ENCODE measurements around the gene BMX. TPM values are rescaled to one million over a fixed set of nuclear protein-coding genes. Genes with fewer than 3 reads are reported as not detected.

The BMX gene
- total and polyA plus RNA-seq, 2 donors, result 0.57 to 1.3 TPM

GRCh38 chrX:15515931-15516330 lies 15.3 kb downstream of the BMX start:
- Histone ChIP-seq H3K4me3 (ENCODE audit: low read length in 2 of 2) (no peak overlapping the region), H3K4me1 (ENCODE audit: control insufficient read depth in 2 of 2, insufficient read depth in 2 of 2, low read length in 2 of 2) (no peaks in the 10 kb centered on the region), H3K9me3 (ENCODE audit: control insufficient read depth in 2 of 2, insufficient read depth in 1 of 2, low read length in 1 of 2) (no peaks in the 10 kb centered on the region), H3K27me3 (ENCODE audit: control insufficient read depth in 2 of 2, insufficient read depth in 1 of 2, low read length in 1 of 2) (no peaks in the 10 kb centered on the region), H3K36me3 (ENCODE audit: control insufficient read depth in 2 of 2, insufficient read depth in 2 of 2, low read length in 1 of 2) (no peaks in the 10 kb centered on the region), H3K27ac (ENCODE audit: low read depth in 1 of 2, low read length in 1 of 2) (no peak overlapping the region)
- WGBS, result 31% methylated on average over 6 of the region's 6 CpGs
- no peak for DNase-seq (ENCODE audit: low read depth in 6 of 9, low spot score in 9 of 9)

- DNase-seq (ENCODE audit: low read depth in 6 of 9, low spot score in 9 of 9), result no peak
- Histone ChIP-seq H3K4me1 (ENCODE audit: control insufficient read depth in 2 of 2, insufficient read depth in 2 of 2, low read length in 2 of 2) (no peaks in the 10 kb centered on the region), H3K4me3 (ENCODE audit: low read length in 2 of 2) (no peak overlapping the region), H3K36me3 (ENCODE audit: control insufficient read depth in 2 of 2, insufficient read depth in 2 of 2, low read length in 1 of 2) (no peaks in the 10 kb centered on the region), H3K27me3 (ENCODE audit: control insufficient read depth in 2 of 2, insufficient read depth in 1 of 2, low read length in 1 of 2) (no peaks in the 10 kb centered on the region), H3K27ac (ENCODE audit: low read depth in 1 of 2, low read length in 1 of 2) (no peak overlapping the region), H3K9me3 (ENCODE audit: control insufficient read depth in 2 of 2, insufficient read depth in 1 of 2, low read length in 1 of 2) (no peaks in the 10 kb centered on the region)
- 96% methylated on average over 3 of the region's 3 CpGs for WGBS
Observed at GRCh38 chrX:15522464-15522863, 21.9 kb downstream of the BMX start.

DNA sequence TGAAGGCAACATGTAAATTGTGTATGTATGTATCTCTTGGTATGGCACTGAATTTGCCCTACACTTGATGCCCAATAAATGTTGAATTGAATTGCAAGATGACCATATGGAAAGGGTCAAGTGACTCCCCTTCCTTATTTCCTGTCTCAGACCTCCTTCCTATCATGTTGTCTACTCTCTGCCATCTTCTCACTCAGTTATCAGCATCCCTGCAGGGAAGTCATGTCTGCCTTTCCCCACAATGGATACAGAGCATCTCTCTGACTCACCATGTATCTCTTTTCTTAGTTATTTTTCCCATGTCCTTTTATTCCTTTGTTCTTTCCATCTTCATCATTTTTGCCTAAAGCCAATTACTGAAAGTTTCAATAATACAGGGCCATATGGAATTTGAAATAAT lies 22.5 kb downstream of the BMX start:
- no peaks in the 10 kb centered on the region for H3K9me3 ChIP-seq (ENCODE audit: control insufficient read depth in 2 of 2, insufficient read depth in 1 of 2, low read length in 1 of 2)
- H3K27ac ChIP-seq (ENCODE audit: low read depth in 1 of 2, low read length in 1 of 2), result no peak overlapping the region
- no peaks in the 10 kb centered on the region for H3K4me1 ChIP-seq (ENCODE audit: control insufficient read depth in 2 of 2, insufficient read depth in 2 of 2, low read length in 2 of 2)
- H3K36me3 ChIP-seq (ENCODE audit: control insufficient read depth in 2 of 2, insufficient read depth in 2 of 2, low read length in 1 of 2), result no peaks in the 10 kb centered on the region
- H3K27me3 ChIP-seq (ENCODE audit: control insufficient read depth in 2 of 2, insufficient read depth in 1 of 2, low read length in 1 of 2), result no peaks in the 10 kb centered on the region
- DNase-seq (ENCODE audit: low read depth in 6 of 9, low spot score in 9 of 9), result no peak
- H3K4me3 ChIP-seq (ENCODE audit: low read length in 2 of 2), result no peak overlapping the region

- H3K36me3 ChIP-seq (ENCODE audit: control insufficient read depth in 2 of 2, insufficient read depth in 2 of 2, low read length in 1 of 2), result no peaks in the 10 kb centered on the region
- H3K4me3 ChIP-seq (ENCODE audit: low read length in 2 of 2), result no peak overlapping the region
- H3K27me3 ChIP-seq (ENCODE audit: control insufficient read depth in 2 of 2, insufficient read depth in 1 of 2, low read length in 1 of 2), result no peaks in the 10 kb centered on the region
- DNase-seq (ENCODE audit: low read depth in 6 of 9, low spot score in 9 of 9), result no peak
- no peaks in the 10 kb centered on the region for H3K9me3 ChIP-seq (ENCODE audit: control insufficient read depth in 2 of 2, insufficient read depth in 1 of 2, low read length in 1 of 2)
- H3K27ac ChIP-seq (ENCODE audit: low read depth in 1 of 2, low read length in 1 of 2), result no peak overlapping the region
- H3K4me1 ChIP-seq (ENCODE audit: control insufficient read depth in 2 of 2, insufficient read depth in 2 of 2, low read length in 2 of 2), result no peaks in the 10 kb centered on the region
Observed at GRCh38 chrX:15524417-15524816, 23.8 kb downstream of the BMX start.

DNA sequence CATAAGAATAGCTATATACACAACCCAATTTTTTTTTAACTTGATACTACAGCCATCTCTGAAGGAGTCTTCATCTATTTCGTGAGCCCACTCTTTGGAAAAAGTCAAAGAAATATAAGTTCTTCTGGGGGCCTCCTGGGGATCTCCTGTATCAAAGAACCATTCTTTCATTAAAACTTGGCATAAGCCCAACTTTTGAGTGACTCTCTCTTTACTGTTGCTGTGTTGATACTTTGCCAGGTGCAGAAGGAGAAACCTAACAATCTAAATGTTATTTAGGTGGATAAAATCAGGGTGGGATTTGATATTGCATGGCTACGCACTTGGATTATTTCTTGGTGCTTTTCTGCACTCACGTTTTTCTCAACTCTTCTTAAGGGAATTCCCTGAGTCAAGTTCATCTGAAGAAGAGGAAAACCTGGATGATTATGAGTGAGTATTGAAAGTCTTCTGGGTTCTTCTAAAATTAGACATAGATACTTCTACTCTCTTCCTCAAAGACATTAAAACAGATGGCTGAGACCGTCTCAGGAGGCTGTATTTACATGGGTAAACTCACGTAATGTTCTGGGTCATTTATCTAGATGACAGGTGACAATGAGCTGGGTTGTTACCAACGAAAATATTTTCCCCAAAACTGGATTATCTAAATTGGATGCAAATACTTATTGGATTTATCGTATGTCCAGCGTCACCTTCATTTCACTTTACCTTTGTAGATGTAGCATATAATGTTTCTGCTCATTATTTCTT lies 25.2 kb downstream of the BMX start:
- H3K4me3 ChIP-seq (ENCODE audit: low read length in 2 of 2), result no peak overlapping the region
- no peaks in the 10 kb centered on the region for H3K4me1 ChIP-seq (ENCODE audit: control insufficient read depth in 2 of 2, insufficient read depth in 2 of 2, low read length in 2 of 2)
- WGBS, result 87% methylated on average over 8 of the region's 8 CpGs
- H3K27me3 ChIP-seq (ENCODE audit: control insufficient read depth in 2 of 2, insufficient read depth in 1 of 2, low read length in 1 of 2), result no peaks in the 10 kb centered on the region
- no peaks in the 10 kb centered on the region for H3K36me3 ChIP-seq (ENCODE audit: control insufficient read depth in 2 of 2, insufficient read depth in 2 of 2, low read length in 1 of 2)
- DNase-seq (ENCODE audit: low read depth in 6 of 9, low spot score in 9 of 9), result no peak
- H3K9me3 ChIP-seq (ENCODE audit: control insufficient read depth in 2 of 2, insufficient read depth in 1 of 2, low read length in 1 of 2), result no peaks in the 10 kb centered on the region
- no peak overlapping the region for H3K27ac ChIP-seq (ENCODE audit: low read depth in 1 of 2, low read length in 1 of 2)

GRCh38 chrX:15529165-15529564 lies 28.6 kb downstream of the BMX start:
- Histone ChIP-seq H3K27me3 (ENCODE audit: control insufficient read depth in 2 of 2, insufficient read depth in 1 of 2, low read length in 1 of 2) (no peaks in the 10 kb centered on the region), H3K27ac (ENCODE audit: low read depth in 1 of 2, low read length in 1 of 2) (no peak overlapping the region), H3K9me3 (ENCODE audit: control insufficient read depth in 2 of 2, insufficient read depth in 1 of 2, low read length in 1 of 2) (no peaks in the 10 kb centered on the region), H3K36me3 (ENCODE audit: control insufficient read depth in 2 of 2, insufficient read depth in 2 of 2, low read length in 1 of 2) (no peaks in the 10 kb centered on the region), H3K4me3 (ENCODE audit: low read length in 2 of 2) (no peak overlapping the region), H3K4me1 (ENCODE audit: control insufficient read depth in 2 of 2, insufficient read depth in 2 of 2, low read length in 2 of 2) (no peaks in the 10 kb centered on the region)
- no peak for DNase-seq (ENCODE audit: low read depth in 6 of 9, low spot score in 9 of 9)

DNA sequence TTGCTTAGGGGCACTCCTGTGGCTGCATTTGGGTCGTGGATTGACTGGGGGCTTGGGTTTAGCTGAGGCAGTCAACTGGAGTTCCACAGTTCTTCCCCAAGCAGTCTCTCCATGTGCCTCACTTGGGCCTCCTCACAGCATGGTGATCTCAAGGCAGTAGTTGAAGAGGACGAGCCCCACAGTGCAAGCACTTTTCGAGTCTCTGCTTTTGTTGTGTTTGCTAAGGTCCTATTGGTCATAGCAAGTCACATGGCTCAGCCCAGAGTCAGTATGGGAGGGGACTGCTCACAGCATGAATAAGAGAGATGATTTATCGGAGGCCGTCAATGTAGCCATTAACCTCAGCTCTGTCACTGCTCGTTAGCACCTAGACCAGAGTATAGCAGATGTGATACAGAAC lies 29.7 kb downstream of the BMX start:
- no peak for DNase-seq (ENCODE audit: low read depth in 6 of 9, low spot score in 9 of 9)
- WGBS, result 91% methylated on average over 6 of the region's 6 CpGs
- no peaks in the 10 kb centered on the region for H3K27me3 ChIP-seq (ENCODE audit: control insufficient read depth in 2 of 2, insufficient read depth in 1 of 2, low read length in 1 of 2)
- H3K27ac ChIP-seq (ENCODE audit: low read depth in 1 of 2, low read length in 1 of 2), result no peak overlapping the region
- H3K9me3 ChIP-seq (ENCODE audit: control insufficient read depth in 2 of 2, insufficient read depth in 1 of 2, low read length in 1 of 2), result no peaks in the 10 kb centered on the region
- H3K4me1 ChIP-seq (ENCODE audit: control insufficient read depth in 2 of 2, insufficient read depth in 2 of 2, low read length in 2 of 2), result no peaks in the 10 kb centered on the region
- no peak overlapping the region for H3K4me3 ChIP-seq (ENCODE audit: low read length in 2 of 2)
- H3K36me3 ChIP-seq (ENCODE audit: control insufficient read depth in 2 of 2, insufficient read depth in 2 of 2, low read length in 1 of 2), result no peaks in the 10 kb centered on the region

DNA sequence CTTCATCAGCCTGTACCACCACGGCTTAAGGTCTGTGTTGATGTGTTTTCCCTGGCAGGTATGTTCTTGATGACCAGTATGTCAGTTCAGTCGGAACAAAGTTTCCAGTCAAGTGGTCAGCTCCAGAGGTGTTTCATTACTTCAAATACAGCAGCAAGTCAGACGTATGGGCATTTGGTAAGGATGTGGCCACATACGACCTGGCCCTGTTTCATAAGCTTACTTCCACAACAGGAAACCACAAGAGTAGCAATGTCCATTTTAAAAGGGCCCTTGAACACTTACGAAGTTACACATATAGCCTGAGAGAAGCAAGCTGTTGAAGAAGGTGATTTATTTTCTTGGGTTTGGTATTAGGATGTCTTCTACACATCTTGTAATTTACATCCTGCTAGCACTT lies 46.1 kb downstream of the BMX start:
- peaks cover 0 to 2% of the 10 kb centered on the region in 2 donors for H3K27me3 ChIP-seq (ENCODE audit: control insufficient read depth in 2 of 2, insufficient read depth in 1 of 2, low read length in 1 of 2)
- no peak for DNase-seq (ENCODE audit: low read depth in 6 of 9, low spot score in 9 of 9)
- H3K4me3 ChIP-seq (ENCODE audit: low read length in 2 of 2), result no peak overlapping the region
- H3K36me3 ChIP-seq (ENCODE audit: control insufficient read depth in 2 of 2, insufficient read depth in 2 of 2, low read length in 1 of 2), result no peaks in the 10 kb centered on the region
- H3K9me3 ChIP-seq (ENCODE audit: control insufficient read depth in 2 of 2, insufficient read depth in 1 of 2, low read length in 1 of 2), result no peaks in the 10 kb centered on the region
- no peaks in the 10 kb centered on the region for H3K4me1 ChIP-seq (ENCODE audit: control insufficient read depth in 2 of 2, insufficient read depth in 2 of 2, low read length in 2 of 2)
- no peak overlapping the region for H3K27ac ChIP-seq (ENCODE audit: low read depth in 1 of 2, low read length in 1 of 2)
- 79% methylated on average over 5 of the region's 5 CpGs for WGBS

- H3K4me3 ChIP-seq (ENCODE audit: low read length in 2 of 2), result no peak overlapping the region
- no peaks in the 10 kb centered on the region for H3K4me1 ChIP-seq (ENCODE audit: control insufficient read depth in 2 of 2, insufficient read depth in 2 of 2, low read length in 2 of 2)
- no peaks in the 10 kb centered on the region for H3K36me3 ChIP-seq (ENCODE audit: control insufficient read depth in 2 of 2, insufficient read depth in 2 of 2, low read length in 1 of 2)
- H3K27me3 ChIP-seq (ENCODE audit: control insufficient read depth in 2 of 2, insufficient read depth in 1 of 2, low read length in 1 of 2), result peaks cover 0 to 2% of the 10 kb centered on the region in 2 donors
- no peak for DNase-seq (ENCODE audit: low read depth in 6 of 9, low spot score in 9 of 9)
- H3K9me3 ChIP-seq (ENCODE audit: control insufficient read depth in 2 of 2, insufficient read depth in 1 of 2, low read length in 1 of 2), result no peaks in the 10 kb centered on the region
- no peak overlapping the region for H3K27ac ChIP-seq (ENCODE audit: low read depth in 1 of 2, low read length in 1 of 2)
- 95% methylated on average over 2 of the region's 2 CpGs for WGBS
Observed at GRCh38 chrX:15547356-15547755, 46.7 kb downstream of the BMX start.

All from thymus (tissue), 11 donors.